A549 (cell line): Measurements from ENCODE around the gene FRMD3.

Source experiments
- CEBPB ChIP-seq, 2 experiments: fragments of >200 bp in 1 of 2; sonication (Bioruptor Twin) in 1 of 2; formaldehyde crosslinking in 1 of 2; IDR thresholded peaks; 2 replicates each; pipeline ENCODE4 v1.6.1; 2012 to 2016
- CTCF ChIP-seq: fragments of >200 bp; sonication (Bioruptor Twin); formaldehyde crosslinking; IDR thresholded peaks from 3 replicates; pipeline ENCODE4 v1.5.1; 2016
- MAX ChIP-seq: IDR thresholded peaks from 2 replicates; pipeline ENCODE4 v1.6.1; 2012
- POLR2A ChIP-seq: IDR thresholded peaks from 2 replicates; pipeline ENCODE4 v1.6.1; 2012; ENCODE audit warnings: mild to moderate bottlenecking, low read length
- RCOR1 ChIP-seq: fragments of 150-350 bp; IDR thresholded peaks from 2 replicates; pipeline ENCODE4 v1.6.1; 2014; ENCODE audit warnings: antibody characterized with exemption, low read length, low read depth

GRCh38 chr9:83475741-83476140 is 62.5 kb downstream of the FRMD3 start:
- TF ChIP-seq RCOR1 (no peak), MAX (no peak), CTCF (no peak), CEBPB (IDR thresholded peaks at IDR 0.05) (no peak), POLR2A (no peak)
